Natural killer cell (primary cell): ENCODE data around the gene R3HDML. TPM values are rescaled to one million over a fixed set of nuclear protein-coding genes. Genes with fewer than 3 reads are reported as not detected.
A peak's percentile ranks its signal among the peaks of the same experiment; 100 is the strongest.

Experiments
- ATAC-seq, 3 donors: fragments of 150-1000 bp in 2 of 3; fragments of 200-7000 bp in 1 of 3; cut with Tn5 transposase; 1 replicate in 1 of 3; 2 replicates in 2 of 3; pipeline ENCODE4 v1.10.0; 2021; ENCODE audit warnings: mild to moderate bottlenecking in 2 of 3, moderate library complexity in 2 of 3
- DNase-seq, 2 donors: peaks; one replicate each; pipeline versions ENCODE4 v3.0.0 to v3.0.0-alpha.2; 2013 to 2021; ENCODE audit warnings: mixed read lengths in 1 of 2
- H3K27ac ChIP-seq: one replicate; pipeline ENCODE4 v1.5.1; 2013; ENCODE audit warnings: mild to moderate bottlenecking, low read length
- H3K27me3 ChIP-seq: one replicate; pipeline ENCODE4 v1.6.1; 2013; ENCODE audit warnings: low read length; ENCODE audit not compliant: control insufficient read depth, insufficient read depth
- H3K36me3 ChIP-seq: one replicate; pipeline ENCODE4 v1.6.1; 2013; ENCODE audit warnings: low read length; ENCODE audit not compliant: control insufficient read depth, insufficient read depth
- H3K4me1 ChIP-seq: one replicate; pipeline ENCODE4 v1.6.1; 2013; ENCODE audit warnings: low read length; ENCODE audit not compliant: control insufficient read depth, insufficient read depth
- H3K4me3 ChIP-seq: one replicate; pipeline ENCODE4 v1.5.1; 2013; ENCODE audit warnings: low read length
- H3K9me3 ChIP-seq: one replicate; pipeline ENCODE4 v1.6.1; 2013; ENCODE audit warnings: low read length; ENCODE audit not compliant: control insufficient read depth, insufficient read depth
- H3K27ac Mint-ChIP-seq, 2 donors: one replicate each; pipeline ENCODE4 v1.8.0; 2022; ENCODE audit warnings: mild to moderate bottlenecking in 2 of 2, mixed read lengths in 2 of 2, moderate library complexity in 1 of 2
- H3K27me3 Mint-ChIP-seq, 2 donors: one replicate each; pipeline ENCODE4 v1.8.0; 2022; ENCODE audit warnings: low read depth in 2 of 2, mixed read lengths in 2 of 2
- H3K36me3 Mint-ChIP-seq: one replicate; pipeline ENCODE4 v1.8.0; 2022; ENCODE audit warnings: mixed read lengths
- H3K4me1 Mint-ChIP-seq, 2 donors: one replicate each; pipeline ENCODE4 v1.8.0; 2022; ENCODE audit warnings: mixed read lengths in 2 of 2
- H3K4me3 Mint-ChIP-seq: one replicate; pipeline ENCODE4 v1.8.0; 2022; ENCODE audit warnings: mild to moderate bottlenecking, moderate library complexity, mixed read lengths
- H3K9me3 Mint-ChIP-seq, 2 donors: one replicate each; pipeline ENCODE4 v1.8.0; 2022; ENCODE audit warnings: mixed read lengths in 2 of 2
- CTCF ChIP-seq: fragments of 200-600 bp; IDR thresholded peaks from one replicate; pipeline ENCODE4 v1.8.0; 2022; ENCODE audit warnings: antibody characterized with exemption
- WGBS: methylation state at CpG from one replicate; pipeline ENCODE4 v1.1.7; 2013; ENCODE audit warnings: missing lambda C conversion rate; ENCODE audit not compliant: insufficient coverage; 5-methylcytosine and 5-hydroxymethylcytosine counted together
- intact Hi-C: fragments of 100-400 bp; cut with micrococcal nuclease; formaldehyde crosslinking; loops from one replicate; pipeline ENCODE4 v1.14.2; 2022
- total RNA-seq, 4 donors: library from RNA; stranded (reverse); fragments of 120-200 nt in 1 of 4; gene quantifications; one replicate each; pipeline versions ENCODE4 v1.2.3 to v1.2.4, GENCODE V29; 2013 to 2022

Gene R3HDML
- not detected for total RNA-seq
- total RNA-seq (2013) = not detected

GRCh38 chr20:44336725-44337380, at the start of gene R3HDML:
Gene R3HDML, plus strand, starts transcription at chr20:44337043. Its CDS starts 115 bp downstream, at chr20:44337158.
- no peak within 1 kb of the TSS for H3K27ac ChIP-seq
- TF ChIP-seq CTCF = no peak
- intact Hi-C loops = no loop called here
- Mint-ChIP-seq H3K36me3 (no peaks in the 10 kb centered on the region), H3K27me3 (peaks cover 5 to 15% of the 10 kb centered on the region in 2 donors), H3K27ac (no peak within 1 kb of the TSS), H3K4me3 (no peak within 1 kb of the TSS), H3K9me3 (no peaks in the 10 kb centered on the region), H3K4me1 (no peaks in the 10 kb centered on the region)
- ATAC-seq (no peak), DNase-seq (no peak)
- H3K9me3 ChIP-seq = no peaks in the 10 kb centered on the region
- H3K27me3 ChIP-seq = no peaks in the 10 kb centered on the region
- 88% methylated on average over 16 of the region's 16 CpGs for WGBS
- no peaks in the 10 kb centered on the region for H3K4me1 ChIP-seq
- no peaks in the 10 kb centered on the region for H3K36me3 ChIP-seq
- no peak within 1 kb of the TSS for H3K4me3 ChIP-seq

- H3K4me1 ChIP-seq = no peaks in the 10 kb centered on the region
- Mint-ChIP-seq H3K4me3 (no peak overlapping the region), H3K9me3 (no peaks in the 10 kb centered on the region), H3K27me3 (peaks cover 0 to 6% of the 10 kb centered on the region in 2 donors), H3K4me1 (no peaks in the 10 kb centered on the region), H3K36me3 (no peaks in the 10 kb centered on the region), H3K27ac (no peak overlapping the region)
- H3K27me3 ChIP-seq = no peaks in the 10 kb centered on the region
- ATAC-seq (no peak), DNase-seq (no peak)
- intact Hi-C loops = no loop called here
- no peak for TF ChIP-seq CTCF
- H3K4me3 ChIP-seq = no peak overlapping the region
- H3K27ac ChIP-seq = no peak overlapping the region
- H3K9me3 ChIP-seq = no peaks in the 10 kb centered on the region
- no peaks in the 10 kb centered on the region for H3K36me3 ChIP-seq
- 89% methylated on average over 5 of the region's 5 CpGs for WGBS
Observed at GRCh38 chr20:44287272-44288097, 49.4 kb upstream of the R3HDML start.

GRCh38 chr20:44288252-44288651, 48.6 kb upstream of the R3HDML start:
- Mint-ChIP-seq H3K9me3 (no peaks in the 10 kb centered on the region), H3K4me3 (no peak overlapping the region), H3K27me3 (peaks cover 0 to 6% of the 10 kb centered on the region in 2 donors), H3K27ac (no peak overlapping the region), H3K4me1 (no peaks in the 10 kb centered on the region), H3K36me3 (no peaks in the 10 kb centered on the region)
- Histone ChIP-seq H3K27ac (no peak overlapping the region), H3K27me3 (no peaks in the 10 kb centered on the region), H3K4me1 (no peaks in the 10 kb centered on the region), H3K9me3 (no peaks in the 10 kb centered on the region), H3K36me3 (no peaks in the 10 kb centered on the region), H3K4me3 (no peak overlapping the region)
- no peak for TF ChIP-seq CTCF
- DNase-seq (peak in 1 of 2 donors; percentile 46), ATAC-seq (peak in 1 of 3 donors; percentile 52)
- 92% methylated on average over 3 of the region's 3 CpGs for WGBS
- intact Hi-C loops = no loop called here
